A549 (cell line): Measurements from ENCODE around the gene GRIA1.

Source experiments
- CTCF ChIP-seq: fragments of >200 bp; sonication (Bioruptor Twin); formaldehyde crosslinking; IDR thresholded peaks from 3 replicates; pipeline ENCODE4 v1.5.1; 2016
- EP300 ChIP-seq, 2 experiments: fragments of >200 bp; sonication (Bioruptor Twin); formaldehyde crosslinking; IDR thresholded peaks; 2 replicates in 1 of 2; 3 replicates in 1 of 2; pipeline ENCODE4 v1.6.1; 2016 to 2017
- KDM1A ChIP-seq: fragments of 200-600 bp; sonication (generic); IDR thresholded peaks from 2 replicates; pipeline ENCODE4 v1.6.1; 2016; ENCODE audit warnings: low read depth, mild to moderate bottlenecking
- MAX ChIP-seq: IDR thresholded peaks from 2 replicates; pipeline ENCODE4 v1.6.1; 2012
- MAZ ChIP-seq: fragments of 150-350 bp; IDR thresholded peaks from 2 replicates; pipeline ENCODE4 v1.6.1; 2014; ENCODE audit warnings: antibody characterized with exemption, low read depth, low read length, borderline replicate concordance
- MYC ChIP-seq: IDR thresholded peaks from 2 replicates; pipeline ENCODE4 v1.6.1; 2012; ENCODE audit warnings: mild to moderate bottlenecking, inconsistent platforms, low read length, improper control_type of control experiment, borderline replicate concordance
- POLR2A ChIP-seq: IDR thresholded peaks from 2 replicates; pipeline ENCODE4 v1.6.1; 2012; ENCODE audit warnings: mild to moderate bottlenecking, low read length
- RAD21 ChIP-seq, 2 experiments: fragments of >200 bp in 1 of 2; sonication (Bioruptor Twin) in 1 of 2; formaldehyde crosslinking in 1 of 2; IDR thresholded peaks in 1 of 2; conservative IDR thresholded peaks in 1 of 2; 2 replicates in 1 of 2; 3 replicates in 1 of 2; pipeline ENCODE4 v1.6.1; 2012 to 2018; ENCODE audit warnings: inconsistent platforms in 1 of 2
- REST ChIP-seq: fragments of 200-600 bp; sonication (generic); IDR thresholded peaks from 2 replicates; pipeline ENCODE4 v1.6.1; 2016; ENCODE audit warnings: antibody characterized with exemption, mild to moderate bottlenecking, moderate library complexity
- RFX5 ChIP-seq: fragments of 450-650 bp; IDR thresholded peaks from 2 replicates; pipeline ENCODE4 v1.7.1; 2014; ENCODE audit warnings: antibody characterized with exemption, mild to moderate bottlenecking, moderate library complexity
- ZC3H11A ChIP-seq: fragments of 450-650 bp; IDR thresholded peaks from 2 replicates; pipeline ENCODE4 v1.6.1; 2014; ENCODE audit warnings: antibody characterized with exemption, mild to moderate bottlenecking
- ZNF302 ChIP-seq: fragments of 250-450 bp; sonication (Bioruptor Pico); IDR thresholded peaks from 2 replicates; pipeline ENCODE4 v1.9.0; 2021; ENCODE audit warnings: inconsistent platforms, mild to moderate bottlenecking, moderate library complexity
- ZSCAN20 ChIP-seq: fragments of 250-450 bp; sonication (Bioruptor Pico); IDR thresholded peaks from 2 replicates; pipeline ENCODE4 v1.8.0; 2022; ENCODE audit warnings: mild to moderate bottlenecking, moderate library complexity
- TF ChIP-seq, protein P1 (sequence below): fragments of 450-650 bp; IDR thresholded peaks from 2 replicates; pipeline ENCODE4 v1.6.1; 2014; ENCODE audit warnings: antibody characterized with exemption

GRCh38 chr5:153601377-153601776 lies 110.9 kb downstream of the GRIA1 start:
- TF ChIP-seq MAZ (no peak), POLR2A (no peak), CTCF (no peak), ZC3H11A (no peak), RAD21 (conservative IDR thresholded peaks at IDR 0.05 in 1 of 2, IDR thresholded peaks at IDR 0.05 in 1 of 2) (no peak), ZSCAN20 (CRISPR knock-in tag) (no peak), RFX5 (no peak), MAX (no peak), REST (no peak), ZNF302 (CRISPR knock-in tag) (no peak), KDM1A (no peak), MYC (no peak), EP300 (IDR thresholded peaks at IDR 0.05) (no peak)
- TF ChIP-seq, protein P1, sequence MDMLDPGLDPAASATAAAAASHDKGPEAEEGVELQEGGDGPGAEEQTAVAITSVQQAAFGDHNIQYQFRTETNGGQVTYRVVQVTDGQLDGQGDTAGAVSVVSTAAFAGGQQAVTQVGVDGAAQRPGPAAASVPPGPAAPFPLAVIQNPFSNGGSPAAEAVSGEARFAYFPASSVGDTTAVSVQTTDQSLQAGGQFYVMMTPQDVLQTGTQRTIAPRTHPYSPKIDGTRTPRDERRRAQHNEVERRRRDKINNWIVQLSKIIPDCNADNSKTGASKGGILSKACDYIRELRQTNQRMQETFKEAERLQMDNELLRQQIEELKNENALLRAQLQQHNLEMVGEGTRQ: no peak
